ENCODE data around the gene ELP4. TPM values are rescaled to one million over a fixed set of nuclear protein-coding genes. Genes with fewer than 3 reads are reported as not detected.

Gene ELP4
- total RNA-seq, 1 donor from 2014 or later, result 21.7 TPM

- peaks cover 95% of the 10 kb centered on the region for H3K27me3 Mint-ChIP-seq
- no peaks in the 10 kb centered on the region for H3K9me3 Mint-ChIP-seq
- peak; percentile 67 for DNase-seq (ENCODE audit: extremely low spot score, unreplicated experiment)
- peak overlapping the region; percentile 71 for H3K27ac Mint-ChIP-seq
- H3K36me3 Mint-ChIP-seq, result peaks cover 10% of the 10 kb centered on the region
- TF ChIP-seq, protein P1, sequence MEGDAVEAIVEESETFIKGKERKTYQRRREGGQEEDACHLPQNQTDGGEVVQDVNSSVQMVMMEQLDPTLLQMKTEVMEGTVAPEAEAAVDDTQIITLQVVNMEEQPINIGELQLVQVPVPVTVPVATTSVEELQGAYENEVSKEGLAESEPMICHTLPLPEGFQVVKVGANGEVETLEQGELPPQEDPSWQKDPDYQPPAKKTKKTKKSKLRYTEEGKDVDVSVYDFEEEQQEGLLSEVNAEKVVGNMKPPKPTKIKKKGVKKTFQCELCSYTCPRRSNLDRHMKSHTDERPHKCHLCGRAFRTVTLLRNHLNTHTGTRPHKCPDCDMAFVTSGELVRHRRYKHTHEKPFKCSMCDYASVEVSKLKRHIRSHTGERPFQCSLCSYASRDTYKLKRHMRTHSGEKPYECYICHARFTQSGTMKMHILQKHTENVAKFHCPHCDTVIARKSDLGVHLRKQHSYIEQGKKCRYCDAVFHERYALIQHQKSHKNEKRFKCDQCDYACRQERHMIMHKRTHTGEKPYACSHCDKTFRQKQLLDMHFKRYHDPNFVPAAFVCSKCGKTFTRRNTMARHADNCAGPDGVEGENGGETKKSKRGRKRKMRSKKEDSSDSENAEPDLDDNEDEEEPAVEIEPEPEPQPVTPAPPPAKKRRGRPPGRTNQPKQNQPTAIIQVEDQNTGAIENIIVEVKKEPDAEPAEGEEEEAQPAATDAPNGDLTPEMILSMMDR (conservative IDR thresholded peaks at IDR 0.05), result no peak
- H3K4me1 Mint-ChIP-seq (ENCODE audit: unreplicated experiment), result peaks cover 18% of the 10 kb centered on the region
- peak overlapping the region; percentile 83 for H3K4me3 Mint-ChIP-seq
Measured at GRCh38 chr11:31805037-31805628, 295.6 kb downstream of the ELP4 start.

DNA sequence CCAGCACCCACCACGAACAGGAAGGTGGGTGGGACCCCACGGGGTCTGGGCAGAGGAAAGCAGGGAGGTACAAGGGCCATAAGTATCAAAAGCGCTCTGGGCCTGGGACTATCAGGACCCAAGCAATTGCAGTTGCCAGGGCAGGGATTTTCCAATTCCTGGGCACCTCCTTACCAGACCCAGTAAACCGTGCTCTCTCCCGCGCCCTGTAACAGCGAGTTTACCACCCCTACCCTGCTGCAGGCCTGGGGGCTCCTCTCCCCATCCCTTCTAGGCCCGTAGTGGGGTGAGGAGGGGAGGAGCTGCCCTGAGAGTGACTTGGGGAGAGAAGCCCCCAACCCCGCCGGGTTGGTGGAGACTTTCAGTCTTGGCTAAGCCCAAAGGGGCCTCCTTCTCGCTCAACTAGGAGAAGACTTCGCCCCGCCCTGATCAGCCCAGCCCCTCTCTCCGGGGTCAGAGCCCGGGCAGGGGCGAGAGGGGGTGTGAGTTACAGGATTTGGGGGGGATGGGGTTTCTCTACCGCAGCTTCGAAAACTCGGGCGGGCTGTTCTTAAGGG lies 296.1 kb downstream of the ELP4 start:
- H3K4me3 Mint-ChIP-seq, result peak overlapping the region; percentile 41

GRCh38 chr11:31806186-31806927 lies 296.8 kb downstream of the ELP4 start:
- TF ChIP-seq, protein P1 (conservative IDR thresholded peaks at IDR 0.05), result no peak
- no peak for DNase-seq (ENCODE audit: extremely low spot score, unreplicated experiment)
- Mint-ChIP-seq H3K27ac (peak overlapping the region; percentile 42), H3K36me3 (peaks cover 8% of the 10 kb centered on the region), H3K4me1 (ENCODE audit: unreplicated experiment) (peaks cover 25% of the 10 kb centered on the region), H3K27me3 (peaks cover 92% of the 10 kb centered on the region), H3K4me3 (peak overlapping the region; percentile 83), H3K9me3 (no peaks in the 10 kb centered on the region)

More for the DNA sequence above, 296.1 kb downstream of the ELP4 start:
- Mint-ChIP-seq H3K4me1 (ENCODE audit: unreplicated experiment) (peaks cover 19% of the 10 kb centered on the region), H3K36me3 (peaks cover 10% of the 10 kb centered on the region), H3K27ac (no peak overlapping the region), H3K27me3 (peaks cover 92% of the 10 kb centered on the region), H3K9me3 (no peaks in the 10 kb centered on the region)
- TF ChIP-seq, protein P1 (conservative IDR thresholded peaks at IDR 0.05), result no peak
- DNase-seq (ENCODE audit: extremely low spot score, unreplicated experiment), result peak; percentile 68

DNA sequence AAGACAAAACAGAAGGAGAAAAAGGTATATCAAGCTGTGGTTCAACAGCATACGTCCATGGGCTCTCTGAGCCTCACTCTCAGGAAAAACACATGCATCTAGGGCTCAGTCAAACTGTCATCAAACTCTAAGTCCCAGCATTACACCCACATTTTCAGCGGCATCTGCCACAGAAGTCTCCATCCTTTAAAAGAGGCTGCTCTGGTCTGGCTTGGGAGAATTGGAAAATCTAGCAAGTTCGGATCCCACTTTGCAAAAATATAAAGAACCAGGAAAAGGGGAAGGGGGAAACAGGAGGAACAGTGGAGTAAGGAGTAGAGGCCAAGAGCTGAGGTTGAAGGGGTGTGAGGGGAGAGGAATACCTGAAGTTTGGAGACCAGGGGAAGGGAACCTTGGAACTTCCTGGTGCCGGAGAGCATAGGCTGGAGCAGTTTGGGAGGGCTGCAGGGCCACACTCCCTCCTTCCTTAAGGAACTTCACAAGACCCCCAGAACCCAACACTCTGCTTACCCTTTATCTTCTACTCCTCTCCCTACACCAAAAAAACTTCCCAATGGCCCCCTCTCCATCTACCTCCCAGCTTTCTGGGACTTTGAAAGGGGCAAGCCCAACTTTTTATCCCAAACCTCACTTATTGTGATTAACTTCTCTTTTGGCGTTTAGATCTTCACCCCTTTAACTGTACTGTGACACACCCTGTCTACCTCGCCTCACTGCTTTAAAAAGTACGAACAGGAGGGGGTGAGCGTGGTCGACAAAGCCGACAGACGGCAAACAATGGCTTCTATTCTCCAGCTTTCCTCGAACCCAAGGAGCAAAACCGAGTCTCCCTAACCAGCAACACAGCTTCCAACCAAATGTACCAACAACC lies 297.6 kb downstream of the ELP4 start:
- Mint-ChIP-seq H3K9me3 (no peaks in the 10 kb centered on the region), H3K27ac (peak overlapping the region; percentile 42), H3K4me1 (ENCODE audit: unreplicated experiment) (peaks cover 30% of the 10 kb centered on the region), H3K27me3 (peaks cover 90% of the 10 kb centered on the region), H3K36me3 (peaks cover 7% of the 10 kb centered on the region), H3K4me3 (peak overlapping the region; percentile 83)
- TF ChIP-seq, protein P1 (conservative IDR thresholded peaks at IDR 0.05), result no peak
- DNase-seq (ENCODE audit: extremely low spot score, unreplicated experiment), result no peak

Measured in type B pancreatic cell (in vitro differentiated cells).